CD4-positive, alpha-beta memory T cell (primary cell): ENCODE data around the gene FAM210A. TPM values are rescaled to one million over a fixed set of nuclear protein-coding genes. Genes with fewer than 3 reads are reported as not detected.

Experiments used
- CTCF ChIA-PET: fragments of 350-600 bp; sonication (Branson Sonifier 250); formaldehyde crosslinking; loops from one replicate; lab custom pipeline; 2021; ENCODE audit warnings: inconsistent platforms; ENCODE audit not compliant: partially characterized antibody; lab: Charles Lee
- POLR2A ChIA-PET: fragments of 350-600 bp; sonication (Branson Sonifier 250); formaldehyde crosslinking; loops from one replicate; lab custom pipeline; 2021; ENCODE audit not compliant: partially characterized antibody; lab: Charles Lee
- DNase-seq, 5 donors: peaks; one replicate each; pipeline versions ENCODE4 v3.0.0 to v3.0.0-alpha.2; 2020 to 2022; ENCODE audit warnings: mixed read lengths in 1 of 5
- H3K27ac ChIP-seq: one replicate; pipeline ENCODE4 v1.7.0; 2013; ENCODE audit warnings: low read depth, low read length
- H3K27me3 ChIP-seq: 2 replicates; pipeline ENCODE4 v1.7.0; 2013; ENCODE audit warnings: mild to moderate bottlenecking, low read length, moderate library complexity; ENCODE audit not compliant: insufficient read depth
- H3K36me3 ChIP-seq: 2 replicates; pipeline ENCODE4 v1.7.0; 2013; ENCODE audit warnings: mild to moderate bottlenecking, low read length, moderate library complexity; ENCODE audit not compliant: insufficient read depth
- H3K4me1 ChIP-seq: 2 replicates; pipeline ENCODE4 v1.7.0; 2013; ENCODE audit warnings: mild to moderate bottlenecking, low read length, moderate library complexity; ENCODE audit not compliant: insufficient read depth
- H3K4me3 ChIP-seq, 2 donors: one replicate each; pipeline ENCODE4 v1.7.0; 2013; ENCODE audit warnings: low read length in 2 of 2, mild to moderate bottlenecking in 1 of 2
- H3K9me3 ChIP-seq, 2 donors: one replicate each; pipeline ENCODE4 v1.7.0; 2013; ENCODE audit warnings: low read length in 2 of 2, control low read depth in 1 of 2; ENCODE audit not compliant: control insufficient read depth in 1 of 2
- H3K27ac Mint-ChIP-seq, 7 donors: one replicate each; pipeline ENCODE4 v1.8.0; 2020 to 2021; ENCODE audit warnings: mixed read lengths in 7 of 7, mild to moderate bottlenecking in 6 of 7, inconsistent platforms in 3 of 7, moderate library complexity in 3 of 7
- H3K27me3 Mint-ChIP-seq, 2 donors: one replicate each; pipeline ENCODE4 v1.8.0; 2020 to 2021; ENCODE audit warnings: mixed read lengths in 2 of 2
- H3K36me3 Mint-ChIP-seq, 2 donors: one replicate each; pipeline ENCODE4 v1.8.0; 2020 to 2021; ENCODE audit warnings: mixed read lengths in 2 of 2, inconsistent platforms in 1 of 2, mild to moderate bottlenecking in 1 of 2
- H3K4me1 Mint-ChIP-seq, 4 donors: one replicate each; pipeline ENCODE4 v1.8.0; 2020 to 2021; ENCODE audit warnings: mixed read lengths in 4 of 4, mild to moderate bottlenecking in 1 of 4
- H3K4me3 Mint-ChIP-seq, 8 donors: one replicate each; pipeline ENCODE4 v1.8.0; 2020 to 2021; ENCODE audit warnings: mixed read lengths in 8 of 8, mild to moderate bottlenecking in 7 of 8, moderate library complexity in 6 of 8, inconsistent platforms in 3 of 8
- H3K9me3 Mint-ChIP-seq, 8 donors: one replicate each; pipeline ENCODE4 v1.8.0; 2020 to 2021; ENCODE audit warnings: mixed read lengths in 8 of 8, mild to moderate bottlenecking in 5 of 8, inconsistent platforms in 3 of 8, moderate library complexity in 1 of 8
- intact Hi-C: fragments of 100-400 bp; cut with micrococcal nuclease; formaldehyde crosslinking; loops from one replicate; pipeline ENCODE4 v1.15.1; 2023
- polyA plus RNA-seq, 2 donors: library from polyadenylated mRNA; unstranded; fragments of 300-500 nt; fragmentation: Illumina TruSeq; gene quantifications; one replicate each; pipeline ENCODE4 v1.2.3, GENCODE V29; 2021
- total RNA-seq, 2 experiments: library from RNA; stranded (reverse); gene quantifications; one replicate each; pipeline ENCODE4 v1.2.3, GENCODE V29; 2021

Gene FAM210A
- total RNA-seq = 10 to 100 TPM in 1 of 2 experiments, 1 to 10 TPM in 1; 9.4 to 10.2 TPM
- 10 to 100 TPM; 12.9 to 13.7 TPM for polyA plus RNA-seq

- ChIA-PET CTCF (interaction anchor here (1.1 to 2.0 kb wide), 3 partner anchors 12 to 510 kb away, joined by 3 to 12 read pairs (median 3); no protein-coding TSS in a partner anchor), POLR2A (interaction anchor here (0.6 to 2.6 kb wide), 14 partner anchors 19 to 1350 kb away, joined by 3 to 13 read pairs (median 4); partner anchors contain the start of genes AFG3L2, CEP192, PTPN2 and SEH1L)
- H3K4me3 ChIP-seq = peak within 1 kb of the TSS; percentile 76 to 78
- no peaks in the 10 kb centered on the region for H3K27me3 Mint-ChIP-seq
- H3K4me1 ChIP-seq = peaks cover 49% of the 10 kb centered on the region
- peak within 1 kb of the TSS; percentile 87 to 97 (median 92) for H3K4me3 Mint-ChIP-seq
- intact Hi-C loops = loop anchor here (1.0 to 5.0 kb wide), 9 partner anchors 118 to 1024 kb away; partner anchors contain the start of genes CEP192, CEP76, PSMG2 and PTPN2
- H3K27ac ChIP-seq = peak within 1 kb of the TSS; percentile 96
- H3K27ac Mint-ChIP-seq = peak within 1 kb of the TSS; percentile 85 to 98 (median 97)
- H3K9me3 Mint-ChIP-seq = peaks cover 0 to under 1% (median 0%) of the 10 kb centered on the region in 8 donors
- peaks cover 10 to 28% of the 10 kb centered on the region in 2 donors for H3K36me3 Mint-ChIP-seq
- no peaks in the 10 kb centered on the region for H3K27me3 ChIP-seq
- H3K36me3 ChIP-seq = peaks cover under 1% of the 10 kb centered on the region
- peak; percentile 90 to 95 (median 92) for DNase-seq
- H3K9me3 ChIP-seq = no peaks in the 10 kb centered on the region
- H3K4me1 Mint-ChIP-seq = peaks cover 41 to 67% (median 51%) of the 10 kb centered on the region in 4 donors
These were observed at the start of gene FAM210A, which contains the start of gene RNMT for GRCh38 chr18:13726232-13726971. TSS of gene FAM210A (minus strand) at chr18:13726558. CDS start at chr18:13682077, 44,481 bp downstream. TSS of gene RNMT (plus strand) at chr18:13726673. CDS start at chr18:13731518, 4,845 bp downstream.

- intact Hi-C loops = no loop called here
- Histone ChIP-seq H3K9me3 (no peaks in the 10 kb centered on the region), H3K27ac (no peak overlapping the region), H3K4me1 (no peaks in the 10 kb centered on the region), H3K4me3 (no peak overlapping the region), H3K36me3 (no peaks in the 10 kb centered on the region), H3K27me3 (no peaks in the 10 kb centered on the region)
- H3K4me3 Mint-ChIP-seq = no peak overlapping the region
- H3K36me3 Mint-ChIP-seq = peaks cover 0 to 1% of the 10 kb centered on the region in 2 donors
- no peaks in the 10 kb centered on the region for H3K4me1 Mint-ChIP-seq
- H3K9me3 Mint-ChIP-seq = peaks cover 2 to 33% (median 16%) of the 10 kb centered on the region in 8 donors
- peaks cover 7 to 12% of the 10 kb centered on the region in 2 donors for H3K27me3 Mint-ChIP-seq
- no peak overlapping the region for H3K27ac Mint-ChIP-seq
- no peak for DNase-seq
- CTCF ChIA-PET = no interaction called here
- POLR2A ChIA-PET = no interaction called here
These were observed 48.7 kb upstream of the FAM210A start for GRCh38 chr18:13775058-13775457.

GRCh38 chr18:13762690-13763439 is 36.5 kb upstream of the FAM210A start:
- H3K27me3 Mint-ChIP-seq = no peaks in the 10 kb centered on the region
- Histone ChIP-seq H3K27me3 (no peaks in the 10 kb centered on the region), H3K4me1 (no peaks in the 10 kb centered on the region), H3K4me3 (no peak overlapping the region), H3K9me3 (peaks cover 0 to 8% of the 10 kb centered on the region in 2 donors), H3K36me3 (peaks cover 4% of the 10 kb centered on the region), H3K27ac (no peak overlapping the region)
- H3K4me1 Mint-ChIP-seq = peaks cover 0 to 2% (median 0%) of the 10 kb centered on the region in 4 donors
- DNase-seq = no peak
- peaks cover 71% of the 10 kb centered on the region in 2 donors for H3K36me3 Mint-ChIP-seq
- no peak overlapping the region for H3K4me3 Mint-ChIP-seq
- intact Hi-C loops = no loop called here
- ChIA-PET CTCF (no interaction called here), POLR2A (no interaction called here)
- H3K27ac Mint-ChIP-seq = peak overlapping the region in 1 of 7 donors; percentile 14
- peaks cover 8 to 52% (median 35%) of the 10 kb centered on the region in 8 donors for H3K9me3 Mint-ChIP-seq

- peaks cover 92 to 94% of the 10 kb centered on the region in 2 donors for H3K36me3 Mint-ChIP-seq
- no peak overlapping the region for H3K27ac Mint-ChIP-seq
- Histone ChIP-seq H3K9me3 (no peaks in the 10 kb centered on the region), H3K36me3 (peaks cover 9% of the 10 kb centered on the region), H3K4me1 (no peaks in the 10 kb centered on the region), H3K27ac (no peak overlapping the region), H3K27me3 (no peaks in the 10 kb centered on the region), H3K4me3 (no peak overlapping the region)
- ChIA-PET CTCF (interaction anchor here (1.4 kb wide), 1 partner anchor 50 kb away, joined by 3 read pairs; no protein-coding TSS in a partner anchor), POLR2A (no interaction called here)
- no peaks in the 10 kb centered on the region for H3K27me3 Mint-ChIP-seq
- H3K4me1 Mint-ChIP-seq = peaks cover 0 to 2% (median 0%) of the 10 kb centered on the region in 4 donors
- H3K4me3 Mint-ChIP-seq = no peak overlapping the region
- intact Hi-C loops = no loop called here
- no peak for DNase-seq
- peaks cover 7 to 25% (median 15%) of the 10 kb centered on the region in 8 donors for H3K9me3 Mint-ChIP-seq
These were observed 33.7 kb upstream of the FAM210A start for GRCh38 chr18:13760047-13760446.

GRCh38 chr18:13758622-13759021 is 32.3 kb upstream of the FAM210A start:
- Mint-ChIP-seq H3K27ac (peak overlapping the region in 2 of 7 donors; percentile 16 to 43), H3K36me3 (peaks cover 90 to 94% of the 10 kb centered on the region in 2 donors), H3K27me3 (no peaks in the 10 kb centered on the region), H3K4me1 (peaks cover 0 to 2% (median 0%) of the 10 kb centered on the region in 4 donors), H3K9me3 (peaks cover 0 to 11% (median 3%) of the 10 kb centered on the region in 8 donors), H3K4me3 (no peak overlapping the region)
- no peak overlapping the region for H3K4me3 ChIP-seq
- intact Hi-C loops = no loop called here
- no peaks in the 10 kb centered on the region for H3K9me3 ChIP-seq
- DNase-seq = no peak
- CTCF ChIA-PET = interaction anchor here (1.0 to 1.9 kb wide), 2 partner anchors 8 to 542 kb away, joined by 5 read pairs; no protein-coding TSS in a partner anchor
- POLR2A ChIA-PET = interaction anchor here (0.6 kb wide), 1 partner anchor 32 kb away, joined by 3 read pairs; the partner anchor contains the start of genes FAM210A and RNMT
- no peaks in the 10 kb centered on the region for H3K4me1 ChIP-seq
- peaks cover 22% of the 10 kb centered on the region for H3K36me3 ChIP-seq
- no peaks in the 10 kb centered on the region for H3K27me3 ChIP-seq
- no peak overlapping the region for H3K27ac ChIP-seq

GRCh38 chr18:13756671-13757070 is 30.3 kb upstream of the FAM210A start:
- no peak overlapping the region for H3K4me3 ChIP-seq
- no peaks in the 10 kb centered on the region for H3K4me1 Mint-ChIP-seq
- H3K36me3 Mint-ChIP-seq = peaks cover 84 to 91% of the 10 kb centered on the region in 2 donors
- H3K4me1 ChIP-seq = no peaks in the 10 kb centered on the region
- peaks cover 0 to under 1% (median 0%) of the 10 kb centered on the region in 8 donors for H3K9me3 Mint-ChIP-seq
- peaks cover 30% of the 10 kb centered on the region for H3K36me3 ChIP-seq
- H3K9me3 ChIP-seq = no peaks in the 10 kb centered on the region
- no peak overlapping the region for H3K27ac Mint-ChIP-seq
- no peak overlapping the region for H3K27ac ChIP-seq
- CTCF ChIA-PET = no interaction called here
- DNase-seq = no peak
- intact Hi-C loops = no loop called here
- H3K4me3 Mint-ChIP-seq = no peak overlapping the region
- no peaks in the 10 kb centered on the region for H3K27me3 ChIP-seq
- H3K27me3 Mint-ChIP-seq = no peaks in the 10 kb centered on the region
- POLR2A ChIA-PET = no interaction called here
